GM12878 (cell line): ENCODE data around the gene SNX10. TPM values are rescaled to one million over a fixed set of nuclear protein-coding genes. Genes with fewer than 3 reads are reported as not detected.

Experiments
- BCLAF1 ChIP-seq: fragments of 450-650 bp; IDR thresholded peaks from 2 replicates; pipeline ENCODE4 v1.6.1; 2017; ENCODE audit warnings: antibody characterized with exemption, mild to moderate bottlenecking, moderate library complexity
- ETV6 ChIP-seq, 2 experiments: fragments of 450-650 bp in 1 of 2; IDR thresholded peaks in 1 of 2; conservative IDR thresholded peaks in 1 of 2; 2 replicates each; pipeline ENCODE4 v1.6.1; 2014; ENCODE audit warnings: antibody characterized with exemption in 1 of 2, borderline replicate concordance in 1 of 2, low read depth in 1 of 2, mild to moderate bottlenecking in 1 of 2, moderate library complexity in 1 of 2
- IRF4 ChIP-seq: IDR thresholded peaks from 2 replicates; pipeline ENCODE4 v1.6.1; 2011; ENCODE audit warnings: low read depth, low read length
- KAT2A ChIP-seq: conservative IDR thresholded peaks from 2 replicates; pipeline ENCODE4 v1.6.1; 2011; ENCODE audit warnings: low read depth, low read length; ENCODE audit not compliant: control insufficient read depth
- NR2F1 ChIP-seq: fragments of 450-650 bp; conservative IDR thresholded peaks from 2 replicates; pipeline ENCODE4 v1.6.1; 2017; ENCODE audit warnings: mild to moderate bottlenecking
- SIN3A ChIP-seq: IDR thresholded peaks from 2 replicates; pipeline ENCODE4 v1.6.1; 2012; ENCODE audit warnings: low read depth, low read length, improper control_type of control experiment
- SREBF1 ChIP-seq: IDR thresholded peaks from 2 replicates; pipeline ENCODE4 v1.6.1; 2012; ENCODE audit warnings: mild to moderate bottlenecking, low read length
- TCF3 ChIP-seq: IDR thresholded peaks from 2 replicates; pipeline ENCODE4 v1.6.1; 2012; ENCODE audit warnings: low read depth, mild to moderate bottlenecking, low read length, borderline replicate concordance; ENCODE audit not compliant: insufficient read depth
- polyA plus RNA-seq, 11 experiments: library from polyadenylated mRNA; depleted of rRNA in 4 of 11; unstranded in 6 of 11; stranded (reverse) in 5 of 11; fragments of >200 nt; fragmentation: Nextera tagmentation in 4 of 11; fragmentation: Illumina TruSeq in 1 of 11; extraction: Ambion mirVana in 4 of 11; extraction: Trizol in 1 of 11; gene quantifications; 1 replicate in 1 of 11; 2 replicates in 10 of 11; pipeline versions ENCODE4 v1.2.1 to v1.2.3, GENCODE V29; 2011 to 2016; ENCODE audit warnings: inconsistent platforms in 2 of 11, missing spikeins in 2 of 11, low read depth in 1 of 11
- total RNA-seq, 4 experiments: library from RNA; depleted of rRNA in 3 of 4; stranded (reverse); fragments of >200 nt in 3 of 4; fragmentation: Illumina TruSeq in 1 of 4; extraction: Trizol in 1 of 4; gene quantifications; 2 replicates each; pipeline versions ENCODE4 v1.2.1 to v1.2.3, GENCODE V29; 2013 to 2021

The SNX10 gene
- total and polyA plus RNA-seq, 10 of the 15 experiments (the other 5 are each of a cell fraction or from before 2014, with no cell fraction given) = 22.0 to 56.2 (median 30.1) TPM

GRCh38 chr7:26398756-26399509 is 107.3 kb downstream of the SNX10 start (continued):
- TF ChIP-seq SIN3A (0 out of 2 replicates have a peak, but pooled peaks have one; percentile 72), IRF4 (no peak), ETV6 (conservative IDR thresholded peaks at IDR 0.05 in 1 of 2, IDR thresholded peaks at IDR 0.05 in 1 of 2; ENCODE audit: borderline replicate concordance in 1 of 2, low read depth in 1 of 2) (peak in 1 of 2 experiments; percentile 56; a peak in 1 of 4 replicates), TCF3 (peak; percentile 34; the same call in 1 of the 2 replicates), KAT2A (no peak), NR2F1 (peak; percentile 91), BCLAF1 (0 out of 2 replicates have a peak, but pooled peaks have one; percentile 23), SREBF1 (no peak)
